H1 (cell line): ENCODE measurements around the gene SIRPB1.

ENCODE experiments used
- GTF2F1 ChIP-seq: IDR thresholded peaks from 2 replicates; pipeline ENCODE4 v1.6.1; 2012; ENCODE audit warnings: low read depth, low read length, improper control_type of control experiment, borderline replicate concordance
- KDM5A ChIP-seq: fragments of 200-600 bp; IDR thresholded peaks from 2 replicates; pipeline ENCODE4 v1.7.1; 2012; ENCODE audit warnings: mild to moderate bottlenecking, low read length, inconsistent platforms, mixed read lengths
- NRF1 ChIP-seq: IDR thresholded peaks from 2 replicates; pipeline ENCODE4 v1.6.1; 2011; ENCODE audit warnings: mild to moderate bottlenecking, low read depth, low read length, improper control_type of control experiment
- RAD21 ChIP-seq, 2 experiments: IDR thresholded peaks in 1 of 2; conservative IDR thresholded peaks in 1 of 2; 2 replicates each; pipeline ENCODE4 v1.6.1; 2011; ENCODE audit warnings: low read depth in 2 of 2, low read length in 2 of 2, improper control_type of control experiment in 1 of 2, inconsistent platforms in 1 of 2, mild to moderate bottlenecking in 1 of 2, moderate library complexity in 1 of 2
- RFX5 ChIP-seq: IDR thresholded peaks from 2 replicates; pipeline ENCODE4 v1.6.1; 2011; ENCODE audit warnings: low read depth, low read length, improper control_type of control experiment, borderline replicate concordance
- RXRA ChIP-seq: IDR thresholded peaks from 2 replicates; pipeline ENCODE4 v1.6.1; 2011; ENCODE audit warnings: low read depth, mild to moderate bottlenecking, low read length, moderate library complexity; ENCODE audit not compliant: insufficient read depth
- SP1 ChIP-seq: IDR thresholded peaks from 2 replicates; pipeline ENCODE4 v1.6.1; 2011; ENCODE audit warnings: low read depth, low read length
- SP2 ChIP-seq: IDR thresholded peaks from 2 replicates; pipeline ENCODE4 v1.6.1; 2012; ENCODE audit warnings: mild to moderate bottlenecking, low read length, inconsistent platforms
- TAF1 ChIP-seq: IDR thresholded peaks from 2 replicates; pipeline ENCODE4 v1.6.1; 2011; ENCODE audit warnings: mild to moderate bottlenecking, low read depth, low read length
- YY1 ChIP-seq: IDR thresholded peaks from 2 replicates; pipeline ENCODE4 v1.6.1; 2011; ENCODE audit warnings: low read depth, mild to moderate bottlenecking, low read length
- TF ChIP-seq, protein P1 (sequence below), 3 experiments: IDR thresholded peaks; 1 replicate in 2 of 3; 2 replicates in 1 of 3; pipeline versions ENCODE4 v1.5.1 to v1.6.1; 2011; ENCODE audit warnings: low read length in 3 of 3, mild to moderate bottlenecking in 3 of 3, inconsistent platforms in 2 of 3, low read depth in 1 of 3, moderate library complexity in 1 of 3; ENCODE audit not compliant: insufficient read depth in 1 of 3; ENCODE audit errors: control extremely low read depth in 1 of 3

DNA sequence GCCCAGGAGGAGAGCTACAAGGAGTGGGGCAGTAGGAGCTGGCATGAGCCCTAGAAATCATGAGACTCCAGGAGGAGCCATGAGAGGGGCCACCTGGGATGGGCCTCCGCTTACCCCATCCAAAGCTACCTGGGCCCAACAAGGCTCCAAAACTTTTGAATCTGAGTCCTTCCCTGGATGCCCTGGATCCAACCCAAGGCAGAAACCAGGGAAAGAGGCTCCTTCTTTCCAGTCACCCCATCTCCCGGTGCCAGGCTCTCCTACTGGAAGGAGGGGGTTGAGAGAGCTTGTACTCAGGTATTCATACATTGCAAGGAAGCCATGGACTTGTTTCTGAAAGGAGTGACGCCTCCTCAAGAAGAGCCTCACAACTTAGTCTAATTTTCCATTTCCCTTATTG, 45.5 kb upstream of the SIRPB1 start:
- no peak for TF ChIP-seq SP2
- no peak for TF ChIP-seq RAD21 (IDR thresholded peaks at IDR 0.05 in 1 of 2, conservative IDR thresholded peaks at IDR 0.05 in 1 of 2; ENCODE audit: low read depth in 2 of 2, low read length in 2 of 2)
- no peak for TF ChIP-seq KDM5A
- TF ChIP-seq, protein P1, sequence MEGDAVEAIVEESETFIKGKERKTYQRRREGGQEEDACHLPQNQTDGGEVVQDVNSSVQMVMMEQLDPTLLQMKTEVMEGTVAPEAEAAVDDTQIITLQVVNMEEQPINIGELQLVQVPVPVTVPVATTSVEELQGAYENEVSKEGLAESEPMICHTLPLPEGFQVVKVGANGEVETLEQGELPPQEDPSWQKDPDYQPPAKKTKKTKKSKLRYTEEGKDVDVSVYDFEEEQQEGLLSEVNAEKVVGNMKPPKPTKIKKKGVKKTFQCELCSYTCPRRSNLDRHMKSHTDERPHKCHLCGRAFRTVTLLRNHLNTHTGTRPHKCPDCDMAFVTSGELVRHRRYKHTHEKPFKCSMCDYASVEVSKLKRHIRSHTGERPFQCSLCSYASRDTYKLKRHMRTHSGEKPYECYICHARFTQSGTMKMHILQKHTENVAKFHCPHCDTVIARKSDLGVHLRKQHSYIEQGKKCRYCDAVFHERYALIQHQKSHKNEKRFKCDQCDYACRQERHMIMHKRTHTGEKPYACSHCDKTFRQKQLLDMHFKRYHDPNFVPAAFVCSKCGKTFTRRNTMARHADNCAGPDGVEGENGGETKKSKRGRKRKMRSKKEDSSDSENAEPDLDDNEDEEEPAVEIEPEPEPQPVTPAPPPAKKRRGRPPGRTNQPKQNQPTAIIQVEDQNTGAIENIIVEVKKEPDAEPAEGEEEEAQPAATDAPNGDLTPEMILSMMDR (IDR thresholded peaks at IDR 0.05; ENCODE audit: control extremely low read depth in 1 of 3, insufficient read depth in 1 of 3, low read depth in 1 of 3, low read length in 3 of 3), result no peak
- TF ChIP-seq SP1, result no peak
- TF ChIP-seq RFX5, result no peak
- TF ChIP-seq RXRA, result no peak
- TF ChIP-seq NRF1, result no peak
- no peak for TF ChIP-seq YY1
- TF ChIP-seq GTF2F1, result no peak
- no peak for TF ChIP-seq TAF1
